Parathyroid adenoma (tissue), 2 donors: ENCODE results near the gene CDRT15.
"Not testable (repeated sequence)": the region's sequence is repeated elsewhere in the genome, so short reads cannot be mapped to it uniquely, and the experiment has no call there.

Experiments
- H2AFZ ChIP-seq: fragments of 300-600 bp; sonication (generic); one replicate; pipeline ENCODE4 v1.7.0; 2017; ENCODE audit warnings: antibody characterized with exemption, mild to moderate bottlenecking
- H3K27ac ChIP-seq: fragments of 300-600 bp; sonication (generic); one replicate; pipeline ENCODE4 v1.7.0; 2017
- H3K27me3 ChIP-seq: fragments of 300-600 bp; sonication (generic); one replicate; pipeline ENCODE4 v1.7.0; 2017; ENCODE audit warnings: low read length; ENCODE audit not compliant: control insufficient read depth, insufficient read depth
- H3K36me3 ChIP-seq: fragments of 300-600 bp; sonication (generic); one replicate; pipeline ENCODE4 v1.7.0; 2017; ENCODE audit warnings: low read length; ENCODE audit not compliant: control insufficient read depth, insufficient read depth
- H3K4me1 ChIP-seq: fragments of 300-600 bp; sonication (generic); one replicate; pipeline ENCODE4 v1.7.0; 2017; ENCODE audit warnings: control low read depth
- H3K4me2 ChIP-seq: fragments of 300-600 bp; sonication (generic); one replicate; pipeline ENCODE4 v1.7.0; 2017; ENCODE audit warnings: low read length
- H3K4me3 ChIP-seq: fragments of 300-600 bp; sonication (generic); one replicate; pipeline ENCODE4 v1.7.0; 2017; ENCODE audit warnings: low read depth, low read length
- H3K79me2 ChIP-seq: fragments of 300-600 bp; sonication (generic); one replicate; pipeline ENCODE4 v1.7.0; 2017; ENCODE audit warnings: control low read depth
- H3K9ac ChIP-seq: fragments of 300-600 bp; sonication (generic); one replicate; pipeline ENCODE4 v1.7.0; 2017; ENCODE audit warnings: mild to moderate bottlenecking
- H3K9me3 ChIP-seq: fragments of 300-600 bp; sonication (generic); one replicate; pipeline ENCODE4 v1.7.0; 2017; ENCODE audit warnings: low read length; ENCODE audit not compliant: control insufficient read depth
- CTCF ChIP-seq: fragments of 300-600 bp; sonication (generic); IDR thresholded peaks from one replicate; pipeline ENCODE4 v1.7.0; 2017; ENCODE audit warnings: antibody characterized with exemption, mild to moderate bottlenecking
- donor health status: primary hyperparathyroidism.

CDRT15 gene

GRCh38 chr17:14197586-14197985 is 39.1 kb downstream of the CDRT15 start:
- no peak overlapping the region for H3K27ac ChIP-seq
- H3K79me2 ChIP-seq: no peaks in the 10 kb centered on the region
- H3K36me3 ChIP-seq: no peaks in the 10 kb centered on the region
- no peak overlapping the region for H3K4me3 ChIP-seq
- no peak for TF ChIP-seq CTCF
- no peaks in the 10 kb centered on the region for H3K4me1 ChIP-seq
- H3K9ac ChIP-seq: no peak overlapping the region
- H3K27me3 ChIP-seq: no peaks in the 10 kb centered on the region
- no peak overlapping the region for H3K4me2 ChIP-seq
- H3K9me3 ChIP-seq: no peaks in the 10 kb centered on the region
- no peak overlapping the region for H2AFZ ChIP-seq

DNA sequence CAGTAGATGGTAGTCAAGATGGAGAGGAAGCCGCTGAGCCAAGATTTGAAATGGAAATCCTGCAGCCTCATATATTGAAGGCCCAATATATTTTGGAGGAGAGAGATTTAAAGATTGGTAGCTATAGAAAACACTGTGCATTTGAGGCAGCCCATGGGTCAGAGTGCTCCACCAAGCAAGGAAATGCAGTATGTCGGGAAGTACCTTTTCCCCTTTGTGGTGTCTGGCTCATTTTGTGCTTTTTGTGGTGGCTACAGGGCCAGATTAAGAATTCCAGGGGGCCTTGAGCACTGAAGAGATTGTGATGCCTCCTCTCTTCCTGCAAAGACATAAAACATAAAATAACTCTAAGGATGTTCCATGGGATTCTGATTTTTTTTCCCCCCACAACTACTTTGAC is 39.6 kb downstream of the CDRT15 start:
- H3K27ac ChIP-seq: no peak overlapping the region
- no peak overlapping the region for H2AFZ ChIP-seq
- H3K9ac ChIP-seq: no peak overlapping the region
- H3K79me2 ChIP-seq: no peaks in the 10 kb centered on the region
- no peaks in the 10 kb centered on the region for H3K4me1 ChIP-seq
- H3K27me3 ChIP-seq: no peaks in the 10 kb centered on the region
- TF ChIP-seq CTCF: no peak
- H3K9me3 ChIP-seq: no peaks in the 10 kb centered on the region
- H3K36me3 ChIP-seq: no peaks in the 10 kb centered on the region
- H3K4me3 ChIP-seq: no peak overlapping the region
- H3K4me2 ChIP-seq: no peak overlapping the region

DNA sequence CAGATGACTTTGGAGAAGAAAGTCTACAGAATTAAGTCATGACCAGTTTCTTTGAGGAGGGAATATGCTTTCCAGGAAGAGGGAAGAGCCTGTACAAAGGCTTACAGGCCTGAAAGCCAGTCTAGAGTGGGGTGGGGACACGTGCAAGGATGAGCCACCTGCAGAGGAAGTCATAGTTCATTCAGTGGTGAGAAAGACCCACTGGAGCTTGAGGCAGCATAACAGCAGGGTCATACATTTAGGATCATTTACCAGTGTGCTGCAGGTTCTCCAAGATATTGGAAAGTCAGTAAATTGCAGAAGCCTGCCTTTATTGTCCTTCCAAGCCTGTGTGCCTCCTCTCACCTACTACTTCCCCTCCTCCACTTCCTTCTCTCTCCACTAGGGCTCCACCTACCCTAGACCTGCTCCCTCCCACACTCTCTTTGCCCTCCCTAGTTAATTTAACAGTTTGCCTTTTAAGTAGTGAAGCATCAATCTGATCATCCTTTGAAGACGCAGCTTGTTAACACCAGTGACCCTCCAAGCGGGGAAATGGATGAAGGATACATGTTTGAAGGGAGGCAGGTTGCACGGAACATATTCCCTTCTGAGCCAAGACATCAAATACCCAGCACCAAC is 40.2 kb downstream of the CDRT15 start:
- TF ChIP-seq CTCF: no peak
- H2AFZ ChIP-seq: no peak overlapping the region
- no peak overlapping the region for H3K27ac ChIP-seq
- H3K9me3 ChIP-seq: no peaks in the 10 kb centered on the region
- no peaks in the 10 kb centered on the region for H3K79me2 ChIP-seq
- no peak overlapping the region for H3K4me3 ChIP-seq
- no peaks in the 10 kb centered on the region for H3K4me1 ChIP-seq
- H3K27me3 ChIP-seq: no peaks in the 10 kb centered on the region
- H3K36me3 ChIP-seq: no peaks in the 10 kb centered on the region
- H3K4me2 ChIP-seq: no peak overlapping the region
- no peak overlapping the region for H3K9ac ChIP-seq

DNA sequence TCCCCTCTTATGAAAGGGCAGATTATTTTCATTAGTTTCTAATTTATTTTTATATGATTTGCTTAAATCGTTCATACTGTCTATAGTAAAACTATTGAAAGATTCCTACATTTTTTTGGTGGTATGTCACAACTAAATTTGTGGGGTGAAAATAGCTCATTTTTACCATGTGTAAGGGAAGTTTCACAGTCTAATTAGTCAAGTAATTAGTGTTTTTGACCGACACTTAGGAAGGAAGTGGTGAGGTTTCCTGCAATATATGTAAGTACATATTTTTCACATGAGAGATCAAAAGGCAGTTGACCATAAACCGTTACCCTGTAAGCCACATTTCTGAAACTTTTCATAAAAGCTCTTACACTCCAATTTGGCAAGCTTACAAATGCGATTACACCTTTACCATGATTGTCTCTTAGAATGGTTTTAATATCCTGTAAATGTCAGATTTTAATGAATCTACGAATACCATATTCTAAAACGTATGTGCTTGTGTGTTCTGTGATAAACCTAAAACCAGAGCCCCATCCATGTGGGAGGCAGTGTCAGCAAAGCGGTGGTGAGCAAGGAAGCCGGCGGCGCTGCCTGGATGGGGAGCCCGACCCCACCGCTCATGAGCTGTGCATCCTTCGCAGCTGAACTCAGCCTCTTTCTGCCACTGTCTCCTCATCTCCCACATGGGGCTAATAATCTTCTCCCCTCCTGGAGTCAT is 43.9 kb downstream of the CDRT15 start:
- H3K4me2 ChIP-seq, H3K9ac ChIP-seq, H3K27me3 ChIP-seq, H3K9me3 ChIP-seq, H3K4me3 ChIP-seq, H3K79me2 ChIP-seq, H2AFZ ChIP-seq, H3K4me1 ChIP-seq, H3K36me3 ChIP-seq, H3K27ac ChIP-seq: not testable (repeated sequence)

- not testable (repeated sequence) for H3K27ac ChIP-seq, H3K9me3 ChIP-seq, H3K4me2 ChIP-seq, H3K4me1 ChIP-seq, H3K36me3 ChIP-seq, H3K79me2 ChIP-seq, H3K4me3 ChIP-seq, H3K9ac ChIP-seq, H2AFZ ChIP-seq, H3K27me3 ChIP-seq
Measured at GRCh38 chr17:14192039-14192438, 44.6 kb downstream of the CDRT15 start.

DNA sequence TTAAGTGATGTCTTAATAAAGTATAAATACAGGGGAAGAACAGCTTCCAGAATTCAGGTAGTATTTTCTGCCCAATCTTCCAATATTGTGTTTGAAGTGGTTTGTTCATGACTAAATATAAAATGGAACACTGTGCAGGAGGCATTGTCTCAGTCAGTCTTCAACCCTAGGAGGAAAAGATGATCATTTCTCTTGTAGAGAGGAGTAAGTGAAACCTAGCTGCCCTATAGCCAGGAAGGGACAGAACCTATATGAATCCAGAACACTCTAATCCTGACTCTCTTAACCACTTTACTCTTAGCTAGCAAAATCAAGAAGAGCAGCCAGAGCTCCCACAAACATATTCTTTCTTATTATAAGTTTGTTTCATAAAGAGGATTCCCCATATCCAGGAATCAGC is 45.2 kb downstream of the CDRT15 start:
- H2AFZ ChIP-seq, H3K9ac ChIP-seq, H3K27ac ChIP-seq, H3K36me3 ChIP-seq, H3K9me3 ChIP-seq, H3K4me2 ChIP-seq, H3K79me2 ChIP-seq, H3K4me3 ChIP-seq, H3K4me1 ChIP-seq, H3K27me3 ChIP-seq: not testable (repeated sequence)

DNA sequence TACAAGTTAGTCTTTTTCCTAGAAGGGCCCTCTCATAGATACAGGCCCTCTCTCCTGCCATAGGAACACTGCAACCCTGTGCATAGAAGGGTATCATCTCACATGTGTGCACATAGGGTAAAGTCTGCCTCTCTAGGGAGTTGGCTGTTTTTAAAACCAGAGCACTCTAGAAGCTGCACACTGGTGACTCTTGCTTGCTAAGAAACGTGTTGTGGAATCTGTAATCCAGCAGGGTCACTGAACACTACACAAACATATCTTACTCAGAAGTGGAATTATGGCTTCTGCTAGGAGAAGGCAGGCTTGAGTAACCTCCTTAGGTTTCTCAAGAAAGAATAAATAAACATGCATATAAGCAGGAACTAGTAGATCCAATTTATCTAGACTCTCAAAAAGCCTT is 45.9 kb downstream of the CDRT15 start:
- H2AFZ ChIP-seq, H3K4me3 ChIP-seq, H3K36me3 ChIP-seq, H3K9ac ChIP-seq, H3K27ac ChIP-seq, H3K27me3 ChIP-seq, H3K9me3 ChIP-seq, H3K4me1 ChIP-seq, H3K4me2 ChIP-seq, H3K79me2 ChIP-seq: not testable (repeated sequence)

- not testable (repeated sequence) for H3K9ac ChIP-seq, H3K27ac ChIP-seq, H3K9me3 ChIP-seq, H3K4me2 ChIP-seq, H3K4me3 ChIP-seq, H2AFZ ChIP-seq, H3K4me1 ChIP-seq, H3K79me2 ChIP-seq, H3K36me3 ChIP-seq, H3K27me3 ChIP-seq
Measured at GRCh38 chr17:14186443-14186842, 50.2 kb downstream of the CDRT15 start.
